A549 (cell line): ENCODE results near the gene OSBPL3. TPM values are rescaled to one million over a fixed set of nuclear protein-coding genes. Genes with fewer than 3 reads are reported as not detected.
A peak's percentile ranks its signal among the peaks of the same experiment; 100 is the strongest.
"Not testable (repeated sequence)": the region's sequence is repeated elsewhere in the genome, so short reads cannot be mapped to it uniquely, and the experiment has no call there.

Experiments
- ATAC-seq, 2 experiments: fragments of 200-7000 bp in 1 of 2; fragments of >200 bp in 1 of 2; cut with Nextera tagmentation in 1 of 2; cut with Tn5 transposase in 1 of 2; 3 replicates each; pipeline versions ENCODE4 v1.8.0 to v1.9.1; 2018 to 2020; ENCODE audit warnings: mild to moderate bottlenecking in 1 of 2, moderate library complexity in 1 of 2
- CTCF ChIA-PET: fragments of 300-600 bp; sonication (Branson Sonifier 250); formaldehyde crosslinking; extraction: SDS; loops from one replicate; lab custom pipeline; 2021; ENCODE audit warnings: antibody characterized with exemption, inconsistent platforms; lab: Yijun Ruan, JAX
- POLR2A ChIA-PET: fragments of 350-600 bp; formaldehyde crosslinking; extraction: SDS; loops from one replicate; lab custom pipeline; 2021; ENCODE audit warnings: antibody characterized with exemption, inconsistent platforms; lab: Yijun Ruan, JAX
- DNase-seq, 2 experiments: peaks; one replicate each; pipeline versions ENCODE4 v3.0.0 to v3.0.0-alpha.2; 2011 to 2016; ENCODE audit warnings: low read depth in 1 of 2, low spot score in 1 of 2
- FAIRE-seq: peaks from 2 replicates; lab custom pipeline; 2011; peaks lifted over from hg19 to GRCh38; lab: Jason Lieb, UNC
- H3K27ac ChIP-seq, 2 experiments: fragments of >200 bp; sonication (Bioruptor Twin); formaldehyde crosslinking; 3 replicates each; pipeline ENCODE4 v1.5.1; 2016 to 2017
- H3K4me1 ChIP-seq: fragments of >200 bp; sonication (Bioruptor Twin); formaldehyde crosslinking; 3 replicates; pipeline ENCODE4 v1.6.1; 2016
- H3K4me2 ChIP-seq: fragments of >200 bp; sonication (Bioruptor Twin); formaldehyde crosslinking; 3 replicates; pipeline ENCODE4 v1.6.1; 2016
- H3K4me3 ChIP-seq: fragments of >200 bp; sonication (Bioruptor Twin); formaldehyde crosslinking; 3 replicates; pipeline ENCODE4 v1.5.1; 2016
- H3K9me3 ChIP-seq: fragments of >200 bp; sonication (Bioruptor Twin); formaldehyde crosslinking; 3 replicates; pipeline ENCODE4 v1.6.1; 2016
- BHLHE40 ChIP-seq: IDR thresholded peaks from 2 replicates; pipeline ENCODE4 v1.6.1; 2012; ENCODE audit warnings: low read depth, low read length, inconsistent platforms
- CBX2 ChIP-seq: fragments of 200-600 bp; sonication (generic); IDR thresholded peaks from 2 replicates; pipeline ENCODE4 v1.6.1; 2016; ENCODE audit warnings: low read depth, mild to moderate bottlenecking, borderline replicate concordance
- CEBPB ChIP-seq, 2 experiments: fragments of >200 bp in 1 of 2; sonication (Bioruptor Twin) in 1 of 2; formaldehyde crosslinking in 1 of 2; IDR thresholded peaks; 2 replicates each; pipeline ENCODE4 v1.6.1; 2012 to 2016
- CHD2 ChIP-seq: fragments of 150-350 bp; IDR thresholded peaks from 2 replicates; pipeline ENCODE4 v1.6.1; 2014; ENCODE audit warnings: low read length; ENCODE audit not compliant: partially characterized antibody
- EHF ChIP-seq: fragments of 250-450 bp; sonication (Bioruptor Pico); IDR thresholded peaks from 2 replicates; pipeline ENCODE4 v1.5.0; 2020; ENCODE audit warnings: mild to moderate bottlenecking
- ELK1 ChIP-seq: fragments of 150-350 bp; IDR thresholded peaks from 2 replicates; pipeline ENCODE4 v1.6.1; 2014; ENCODE audit warnings: low read depth, mild to moderate bottlenecking, low read length
- FOSL2 ChIP-seq, 2 experiments: fragments of 450-650 bp in 1 of 2; fragments of >200 bp in 1 of 2; sonication (Bioruptor Twin) in 1 of 2; formaldehyde crosslinking; IDR thresholded peaks; 2 replicates each; pipeline versions ENCODE4 v1.5.0 to v1.6.1; 2016 to 2020; ENCODE audit warnings: mild to moderate bottlenecking in 1 of 2, moderate library complexity in 1 of 2
- HES2 ChIP-seq: fragments of >200 bp; sonication (Bioruptor Twin); formaldehyde crosslinking; IDR thresholded peaks from 2 replicates; pipeline ENCODE4 v1.6.1; 2016
- HOXA7 ChIP-seq: fragments of 250-450 bp; sonication (Bioruptor Pico); IDR thresholded peaks from 2 replicates; pipeline ENCODE4 v1.5.0; 2020; ENCODE audit warnings: mild to moderate bottlenecking, moderate library complexity
- HOXB5 ChIP-seq: fragments of 250-450 bp; sonication (Bioruptor Pico); IDR thresholded peaks from 2 replicates; pipeline ENCODE4 v1.5.0; 2020; ENCODE audit warnings: mild to moderate bottlenecking, moderate library complexity
- MAFK ChIP-seq: fragments of 450-650 bp; IDR thresholded peaks from 2 replicates; pipeline ENCODE4 v1.6.1; 2014; ENCODE audit not compliant: partially characterized antibody
- MAX ChIP-seq: IDR thresholded peaks from 2 replicates; pipeline ENCODE4 v1.6.1; 2012
- MYC ChIP-seq: IDR thresholded peaks from 2 replicates; pipeline ENCODE4 v1.6.1; 2012; ENCODE audit warnings: mild to moderate bottlenecking, inconsistent platforms, low read length, improper control_type of control experiment, borderline replicate concordance
- NPAS2 ChIP-seq: fragments of 250-450 bp; sonication (Bioruptor Pico); IDR thresholded peaks from 2 replicates; pipeline ENCODE4 v1.8.0; 2022; ENCODE audit warnings: mild to moderate bottlenecking, moderate library complexity, borderline replicate concordance
- POLR2A ChIP-seq: IDR thresholded peaks from 2 replicates; pipeline ENCODE4 v1.6.1; 2012; ENCODE audit warnings: mild to moderate bottlenecking, low read length
- POLR2AphosphoS2 ChIP-seq: conservative IDR thresholded peaks from 2 replicates; pipeline ENCODE4 v1.6.1; 2012; ENCODE audit warnings: low read length, improper control_type of control experiment, inconsistent platforms
- RFX5 ChIP-seq: fragments of 450-650 bp; IDR thresholded peaks from 2 replicates; pipeline ENCODE4 v1.7.1; 2014; ENCODE audit warnings: antibody characterized with exemption, mild to moderate bottlenecking, moderate library complexity
- TFCP2L1 ChIP-seq: fragments of 250-450 bp; sonication (Bioruptor Pico); IDR thresholded peaks from 2 replicates; pipeline ENCODE4 v1.5.0; 2021; ENCODE audit warnings: mild to moderate bottlenecking
- TP53 ChIP-seq: fragments of 250-450 bp; sonication (Bioruptor Pico); IDR thresholded peaks from 2 replicates; pipeline ENCODE4 v1.5.0; 2021; ENCODE audit warnings: mild to moderate bottlenecking, moderate library complexity
- USF2 ChIP-seq: fragments of 450-650 bp; IDR thresholded peaks from 2 replicates; pipeline ENCODE4 v1.6.1; 2014; ENCODE audit warnings: antibody characterized with exemption
- WGBS: methylation state at CpG from one replicate; pipeline ENCODE4 v1.1.6; 2017; ENCODE audit errors: missing lambda C conversion rate; 5-methylcytosine and 5-hydroxymethylcytosine counted together
- polyA plus RNA-seq, 4 experiments: library from polyadenylated mRNA; depleted of rRNA in 3 of 4; stranded (reverse); fragments of >200 nt; fragmentation: RNase III in 1 of 4; extraction: RNeasy Plus Mini Kit Qiagen cat#74134 plus additional on column Dnase treatment in 1 of 4; gene quantifications; 2 replicates in 3 of 4; 3 replicates in 1 of 4; pipeline ENCODE4 v1.2.3, GENCODE V29; 2011 to 2017

Gene OSBPL3
- polyA plus RNA-seq, 2 of the 4 experiments (the other 2 are of a cell fraction): 10.9 to 17.4 TPM

- peak overlapping the region; percentile 69; the same call in 2 of the 3 replicates for H3K4me2 ChIP-seq
- FAIRE-seq: no peak
Measured at GRCh38 chr7:25026156-25026555, 46.2 kb upstream of the OSBPL3 start.

GRCh38 chr7:25025218-25025671, 45.3 kb upstream of the OSBPL3 start:
- H3K9me3 ChIP-seq: peaks cover 7% of the 10 kb centered on the region; the same call in 1 of the 3 replicates
- ChIA-PET POLR2A (no interaction called here), CTCF (interaction anchor here (1.4 to 1.5 kb wide), 2 partner anchors 42 to 205 kb away, joined by 3 to 4 read pairs; no protein-coding TSS in a partner anchor)
- FAIRE-seq (no peak), DNase-seq (peak in 1 of 2 experiments; percentile 61), ATAC-seq (peak; percentile 87 to 94)
- TF ChIP-seq MAX (0 out of 2 replicates have a peak, but pooled peaks have one; percentile 36), POLR2AphosphoS2 (no peak), MAFK (peak; percentile 75), HOXB5 (CRISPR knock-in tag) (no peak), EHF (CRISPR knock-in tag) (no peak)
- H3K4me3 ChIP-seq: no peak overlapping the region
- H3K27ac ChIP-seq: peak overlapping the region; percentile 60 to 81
- H3K4me1 ChIP-seq: peaks cover 29% of the 10 kb centered on the region
- H3K4me2 ChIP-seq: peak overlapping the region; percentile 69

More at GRCh38 chr7:25026156-25026555, 46.2 kb upstream of the OSBPL3 start:
- peaks cover 7% of the 10 kb centered on the region; the same call in 1 of the 3 replicates for H3K9me3 ChIP-seq
- CTCF ChIA-PET: interaction anchor here (0.9 to 1.5 kb wide), 5 partner anchors 10 to 206 kb away, joined by 3 to 4 read pairs (median 3); partner anchors contain the start of gene OSBPL3
- H3K4me1 ChIP-seq: peaks cover 29% of the 10 kb centered on the region
- 80% methylated on average over 3 of the region's 3 CpGs for WGBS
- H3K4me3 ChIP-seq: no peak overlapping the region
- TF ChIP-seq POLR2A (no peak), FOSL2 (IDR thresholded peaks at IDR 0.05) (no peak), FOSL2 (CRISPR knock-in tag; IDR thresholded peaks at IDR 0.05) (no peak), HES2 (no peak), CHD2 (no peak), ELK1 (no peak), TP53 (no peak), BHLHE40 (no peak), CEBPB (IDR thresholded peaks at IDR 0.05) (no peak), HOXA7 (CRISPR knock-in tag) (no peak), USF2 (no peak), RFX5 (no peak)
- TF ChIP-seq, all 56 proteins: peak for 0
- ATAC-seq: no peak
- POLR2A ChIA-PET: no interaction called here
- peak overlapping the region; percentile 60 to 81; a peak in 5 of 6 replicates for H3K27ac ChIP-seq
- DNase-seq: no peak

- 12% methylated on average over 2 of the region's 2 CpGs for WGBS
- Histone ChIP-seq H3K9me3 (peaks cover 7% of the 10 kb centered on the region; the same call in 1 of the 3 replicates), H3K4me2 (no peak overlapping the region), H3K4me1 (peaks cover 27% of the 10 kb centered on the region), H3K27ac (no peak overlapping the region), H3K4me3 (no peak overlapping the region)
- no peak for ATAC-seq
- TF ChIP-seq MYC (no peak), CBX2 (no peak), NPAS2 (CRISPR knock-in tag) (no peak), CEBPB (IDR thresholded peaks at IDR 0.05) (no peak), TFCP2L1 (CRISPR knock-in tag) (no peak)
- ChIA-PET CTCF (no interaction called here), POLR2A (no interaction called here)
- FAIRE-seq: no peak
- DNase-seq: no peak
Measured at GRCh38 chr7:25024066-25024465, 44.1 kb upstream of the OSBPL3 start.

GRCh38 chr7:25017671-25018070, 37.7 kb upstream of the OSBPL3 start:
- DNase-seq, H3K4me1 ChIP-seq, ATAC-seq, H3K4me2 ChIP-seq, H3K4me3 ChIP-seq, H3K9me3 ChIP-seq, FAIRE-seq, H3K27ac ChIP-seq, POLR2A ChIA-PET: not testable (repeated sequence)
- 83% methylated on average over 10 of the region's 30 CpGs for WGBS
- CTCF ChIA-PET: interaction anchor here (1.0 kb wide), 1 partner anchor 38 kb away, joined by 3 read pairs; the partner anchor contains the start of gene OSBPL3
